Activated B cell treated with CpG ODN at 0.5 μM for 24 hours (primary cell): ENCODE measurements around the gene NDUFB3. TPM values are rescaled to one million over a fixed set of nuclear protein-coding genes. Genes with fewer than 3 reads are reported as not detected.
A peak's percentile ranks its signal among the peaks of the same experiment; 100 is the strongest.
"Not testable (repeated sequence)": the region's sequence is repeated elsewhere in the genome, so short reads cannot be mapped to it uniquely, and the experiment has no call there.

ENCODE experiments used
- ATAC-seq: fragments of 200-7000 bp; cut with Tn5 transposase; one replicate; pipeline ENCODE4 v1.10.0; 2021; ENCODE audit warnings: low read depth, mild to moderate bottlenecking, moderate library complexity
- CTCF ChIA-PET: fragments of 350-600 bp; sonication (Branson Sonifier 250); formaldehyde crosslinking; loops from one replicate; lab custom pipeline; 2021; ENCODE audit warnings: antibody characterized with exemption; lab: Charles Lee
- POLR2A ChIA-PET: fragments of 350-600 bp; sonication (Branson Sonifier 250); formaldehyde crosslinking; loops from one replicate; lab custom pipeline; 2021; ENCODE audit warnings: antibody characterized with exemption; lab: Charles Lee
- DNase-seq: peaks from one replicate; pipeline ENCODE4 v3.0.0; 2022
- H3K27ac Mint-ChIP-seq: one replicate; pipeline ENCODE4 v1.8.0; 2020; ENCODE audit warnings: mixed read lengths
- H3K27me3 Mint-ChIP-seq: one replicate; pipeline ENCODE4 v1.8.0; 2021; ENCODE audit warnings: mixed read lengths
- H3K36me3 Mint-ChIP-seq: one replicate; pipeline ENCODE4 v1.8.0; 2021; ENCODE audit warnings: low read depth, mixed read lengths
- H3K4me1 Mint-ChIP-seq: one replicate; pipeline ENCODE4 v1.8.0; 2021; ENCODE audit warnings: mixed read lengths
- H3K4me3 Mint-ChIP-seq: one replicate; pipeline ENCODE4 v1.8.0; 2020; ENCODE audit warnings: mild to moderate bottlenecking, mixed read lengths
- H3K9me3 Mint-ChIP-seq: one replicate; pipeline ENCODE4 v1.8.0; 2020; ENCODE audit warnings: mixed read lengths
- CTCF ChIP-seq: fragments of 200-600 bp; IDR thresholded peaks from one replicate; pipeline ENCODE4 v1.8.0; 2022; ENCODE audit warnings: antibody characterized with exemption, mild to moderate bottlenecking
- intact Hi-C: fragments of 100-400 bp; cut with micrococcal nuclease; formaldehyde crosslinking; loops from one replicate; pipeline ENCODE4 v1.15.1; 2024
- total RNA-seq: library from RNA; stranded (reverse); gene quantifications from 2 replicates; pipeline ENCODE4 v1.2.3, GENCODE V29; 2022

Gene NDUFB3
- total RNA-seq, 1 donor from 2014 or later: 85.4 TPM

- DNase-seq (no peak), ATAC-seq (no peak)
- ChIA-PET CTCF (interaction anchor here (1.1 to 4.9 kb wide), 7 partner anchors 40 to 213 kb away, joined by 3 to 51 read pairs (median 4); no protein-coding TSS in a partner anchor), POLR2A (interaction anchor here (1.0 to 5.2 kb wide), 8 partner anchors 11 to 251 kb away, joined by 4 to 147 read pairs (median 44); partner anchors contain the start of genes CASP10, CLK1, HYCC2 and NDUFB3)
- Mint-ChIP-seq H3K4me1 (peaks cover 53% of the 10 kb centered on the region), H3K4me3 (peak overlapping the region; percentile 100), H3K9me3 (no peaks in the 10 kb centered on the region), H3K36me3 (peaks cover 24% of the 10 kb centered on the region), H3K27ac (peak overlapping the region; percentile 99), H3K27me3 (no peaks in the 10 kb centered on the region)
- no peak for TF ChIP-seq CTCF
- intact Hi-C loops: loop anchor here (5.0 kb wide), 3 partner anchors 303 to 667 kb away; partner anchors contain the start of genes ALS2 and BZW1
Observed at GRCh38 chr2:201114846-201115245, 43.0 kb downstream of the NDUFB3 start.

- no peaks in the 10 kb centered on the region for H3K27me3 Mint-ChIP-seq
- TF ChIP-seq CTCF: no peak
- no peaks in the 10 kb centered on the region for H3K9me3 Mint-ChIP-seq
- ChIA-PET POLR2A (interaction anchor here (0.6 to 5.2 kb wide), 32 partner anchors 10 to 1174 kb away, joined by 3 to 147 read pairs (median 5); partner anchors contain the start of genes CASP10, CLK1, HYCC2 and NDUFB3), CTCF (interaction anchor here (0.6 to 4.9 kb wide), 12 partner anchors 32 to 209 kb away, joined by 3 to 51 read pairs (median 4); no protein-coding TSS in a partner anchor)
- H3K4me1 Mint-ChIP-seq: peaks cover 65% of the 10 kb centered on the region
- intact Hi-C loops: loop anchor here (2.0 to 5.0 kb wide), 4 partner anchors 304 to 1150 kb away; partner anchors contain the start of genes ALS2 and BZW1
- peaks cover 34% of the 10 kb centered on the region for H3K36me3 Mint-ChIP-seq
- peak; percentile 69 for DNase-seq
- peak within 1 kb of the TSS; percentile 100 for H3K4me3 Mint-ChIP-seq
- ATAC-seq: peak; percentile 19
- peak within 1 kb of the TSS; percentile 99 for H3K27ac Mint-ChIP-seq
Observed at GRCh38 chr2:201116115-201116958, 44.5 kb downstream of the NDUFB3 start, which contains the start of gene CFLAR. TSS of gene CFLAR (plus strand) at chr2:201116164. CDS start at chr2:201129866, 13,702 bp downstream.

- Mint-ChIP-seq H3K36me3 (peaks cover 40% of the 10 kb centered on the region), H3K27me3 (no peaks in the 10 kb centered on the region), H3K9me3 (no peaks in the 10 kb centered on the region), H3K4me1 (peaks cover 71% of the 10 kb centered on the region), H3K4me3 (peak overlapping the region; percentile 100), H3K27ac (peak overlapping the region; percentile 99)
- intact Hi-C loops: loop anchor here (1.0 to 5.0 kb wide), 5 partner anchors 228 to 1150 kb away; partner anchors contain the start of genes ALS2, BZW1, NIF3L1 and PPIL3
- DNase-seq: no peak
- peak; percentile 32 for ATAC-seq
- CTCF ChIA-PET: interaction anchor here (1.2 to 4.9 kb wide), 17 partner anchors 9 to 154 kb away, joined by 3 to 51 read pairs (median 9); partner anchors contain the start of genes CASP10 and ORC2
- no peak for TF ChIP-seq CTCF
- POLR2A ChIA-PET: interaction anchor here (0.5 to 5.2 kb wide), 34 partner anchors 10 to 1007 kb away, joined by 3 to 147 read pairs (median 6); partner anchors contain the start of genes CASP10, CASP8, CLK1 and HYCC2
Observed at GRCh38 chr2:201116959-201117734, 45.3 kb downstream of the NDUFB3 start.

GRCh38 chr2:201117735-201118094 lies 45.9 kb downstream of the NDUFB3 start:
- H3K4me1 Mint-ChIP-seq: peaks cover 73% of the 10 kb centered on the region
- peak overlapping the region; percentile 100 for H3K4me3 Mint-ChIP-seq
- H3K27ac Mint-ChIP-seq: peak overlapping the region; percentile 99
- ChIA-PET CTCF (interaction anchor here (1.2 to 4.9 kb wide), 18 partner anchors 10 to 154 kb away, joined by 3 to 51 read pairs (median 8); partner anchors contain the start of genes CASP10 and ORC2), POLR2A (interaction anchor here (0.5 to 5.2 kb wide), 33 partner anchors 11 to 1006 kb away, joined by 3 to 147 read pairs (median 6); partner anchors contain the start of genes CASP10, CASP8, CLK1 and HYCC2)
- H3K9me3 Mint-ChIP-seq, ATAC-seq, DNase-seq, H3K27me3 Mint-ChIP-seq: not testable (repeated sequence)
- intact Hi-C loops: loop anchor here (1.0 to 5.0 kb wide), 18 partner anchors 10 to 1149 kb away; partner anchors contain the start of genes ALS2, BZW1, CLK1 and HYCC2
- H3K36me3 Mint-ChIP-seq: peaks cover 46% of the 10 kb centered on the region
